ENCODE results near the gene PTGER1.

DNA sequence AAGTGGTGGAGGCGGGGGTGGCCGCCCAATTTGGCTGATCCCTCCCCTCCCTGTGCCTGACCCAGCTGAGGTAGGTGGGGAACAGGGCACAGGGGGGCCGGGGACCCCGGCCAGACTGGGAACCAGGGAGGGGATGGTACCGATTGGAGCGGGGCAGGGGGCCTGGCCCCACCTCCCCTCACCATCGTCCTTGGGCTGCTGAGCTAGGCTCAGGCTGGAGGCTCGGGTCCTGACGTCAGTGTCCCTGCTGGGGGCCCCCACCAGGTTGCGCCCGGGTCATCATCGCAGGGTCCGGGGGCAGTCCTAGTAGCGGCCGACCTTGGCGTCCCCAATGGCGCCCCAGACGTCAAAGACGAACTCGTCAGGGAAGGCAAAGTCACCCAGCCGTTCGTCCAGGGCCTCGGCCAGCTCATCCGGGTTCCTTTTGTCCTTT lies 3.0 kb upstream of the PTGER1 start:
- TF ChIP-seq, protein P1, sequence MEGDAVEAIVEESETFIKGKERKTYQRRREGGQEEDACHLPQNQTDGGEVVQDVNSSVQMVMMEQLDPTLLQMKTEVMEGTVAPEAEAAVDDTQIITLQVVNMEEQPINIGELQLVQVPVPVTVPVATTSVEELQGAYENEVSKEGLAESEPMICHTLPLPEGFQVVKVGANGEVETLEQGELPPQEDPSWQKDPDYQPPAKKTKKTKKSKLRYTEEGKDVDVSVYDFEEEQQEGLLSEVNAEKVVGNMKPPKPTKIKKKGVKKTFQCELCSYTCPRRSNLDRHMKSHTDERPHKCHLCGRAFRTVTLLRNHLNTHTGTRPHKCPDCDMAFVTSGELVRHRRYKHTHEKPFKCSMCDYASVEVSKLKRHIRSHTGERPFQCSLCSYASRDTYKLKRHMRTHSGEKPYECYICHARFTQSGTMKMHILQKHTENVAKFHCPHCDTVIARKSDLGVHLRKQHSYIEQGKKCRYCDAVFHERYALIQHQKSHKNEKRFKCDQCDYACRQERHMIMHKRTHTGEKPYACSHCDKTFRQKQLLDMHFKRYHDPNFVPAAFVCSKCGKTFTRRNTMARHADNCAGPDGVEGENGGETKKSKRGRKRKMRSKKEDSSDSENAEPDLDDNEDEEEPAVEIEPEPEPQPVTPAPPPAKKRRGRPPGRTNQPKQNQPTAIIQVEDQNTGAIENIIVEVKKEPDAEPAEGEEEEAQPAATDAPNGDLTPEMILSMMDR (IDR thresholded peaks at IDR 0.05; ENCODE audit: low read depth, low read length, missing input control), result no peak
- TF ChIP-seq, protein P2, sequence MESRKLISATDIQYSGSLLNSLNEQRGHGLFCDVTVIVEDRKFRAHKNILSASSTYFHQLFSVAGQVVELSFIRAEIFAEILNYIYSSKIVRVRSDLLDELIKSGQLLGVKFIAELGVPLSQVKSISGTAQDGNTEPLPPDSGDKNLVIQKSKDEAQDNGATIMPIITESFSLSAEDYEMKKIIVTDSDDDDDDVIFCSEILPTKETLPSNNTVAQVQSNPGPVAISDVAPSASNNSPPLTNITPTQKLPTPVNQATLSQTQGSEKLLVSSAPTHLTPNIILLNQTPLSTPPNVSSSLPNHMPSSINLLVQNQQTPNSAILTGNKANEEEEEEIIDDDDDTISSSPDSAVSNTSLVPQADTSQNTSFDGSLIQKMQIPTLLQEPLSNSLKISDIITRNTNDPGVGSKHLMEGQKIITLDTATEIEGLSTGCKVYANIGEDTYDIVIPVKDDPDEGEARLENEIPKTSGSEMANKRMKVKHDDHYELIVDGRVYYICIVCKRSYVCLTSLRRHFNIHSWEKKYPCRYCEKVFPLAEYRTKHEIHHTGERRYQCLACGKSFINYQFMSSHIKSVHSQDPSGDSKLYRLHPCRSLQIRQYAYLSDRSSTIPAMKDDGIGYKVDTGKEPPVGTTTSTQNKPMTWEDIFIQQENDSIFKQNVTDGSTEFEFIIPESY (IDR thresholded peaks at IDR 0.05), result no peak
- TF ChIP-seq EGR1 (IDR thresholded peaks at IDR 0.05; ENCODE audit: low read depth in 2 of 2) (no peak), YY1 (IDR thresholded peaks at IDR 0.05) (no peak), RXRA (IDR thresholded peaks at IDR 0.05) (no peak), TAF1 (conservative IDR thresholded peaks at IDR 0.05) (no peak), FOXA1 (IDR thresholded peaks at IDR 0.05) (no peak), RAD21 (IDR thresholded peaks at IDR 0.05) (no peak), JUND (IDR thresholded peaks at IDR 0.05) (no peak), SP1 (IDR thresholded peaks at IDR 0.05) (no peak)
- TF ChIP-seq, protein P3, sequence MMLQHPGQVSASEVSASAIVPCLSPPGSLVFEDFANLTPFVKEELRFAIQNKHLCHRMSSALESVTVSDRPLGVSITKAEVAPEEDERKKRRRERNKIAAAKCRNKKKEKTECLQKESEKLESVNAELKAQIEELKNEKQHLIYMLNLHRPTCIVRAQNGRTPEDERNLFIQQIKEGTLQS (IDR thresholded peaks at IDR 0.05), result no peak
- TF ChIP-seq, protein P4, sequence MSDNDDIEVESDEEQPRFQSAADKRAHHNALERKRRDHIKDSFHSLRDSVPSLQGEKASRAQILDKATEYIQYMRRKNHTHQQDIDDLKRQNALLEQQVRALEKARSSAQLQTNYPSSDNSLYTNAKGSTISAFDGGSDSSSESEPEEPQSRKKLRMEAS (IDR thresholded peaks at IDR 0.05), result no peak

Data from liver (tissue), 3 donors.